HL-60 (cell line): ENCODE results near the gene GZMH.

Experiments
- CTCF ChIP-seq: IDR thresholded peaks from one replicate; pipeline ENCODE4 v1.5.1; 2011; ENCODE audit warnings: low read length, control low read depth, inconsistent platforms; ENCODE audit not compliant: insufficient read depth
- GABPA ChIP-seq: IDR thresholded peaks from 2 replicates; pipeline ENCODE4 v1.6.1; 2012; ENCODE audit warnings: low read depth
- POLR2AphosphoS5 ChIP-seq: IDR thresholded peaks from 2 replicates; pipeline ENCODE4 v1.6.1; 2012; ENCODE audit warnings: low read depth

DNA sequence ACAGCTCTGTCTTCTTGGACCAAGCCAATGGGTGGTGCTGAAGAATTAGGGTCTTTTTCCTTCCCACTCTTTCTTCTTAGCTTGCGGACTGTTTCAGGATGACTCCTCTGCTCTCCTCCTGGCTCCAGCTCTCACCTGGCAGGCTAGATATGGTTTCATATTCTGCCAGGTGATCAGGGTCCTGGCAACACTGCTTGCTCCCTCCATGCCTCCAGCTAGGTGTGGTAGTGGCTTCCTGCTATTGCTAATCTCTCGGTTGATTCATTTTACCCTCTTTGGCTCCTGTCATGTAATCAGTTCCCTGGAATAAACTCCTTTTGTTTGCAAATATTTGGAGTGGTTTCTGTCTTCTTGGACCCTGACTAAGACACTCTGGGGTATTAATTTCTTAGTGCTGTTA lies 4.3 kb upstream of the GZMH start:
- TF ChIP-seq CTCF (no peak), POLR2AphosphoS5 (no peak), GABPA (no peak)
